IMR-90 (cell line): ENCODE data around the gene RPS6KL1. TPM values are rescaled to one million over a fixed set of nuclear protein-coding genes. Genes with fewer than 3 reads are reported as not detected.
A peak's percentile ranks its signal among the peaks of the same experiment; 100 is the strongest.

Experiments used
- ATAC-seq: fragments of 200-7000 bp; cut with Tn5 transposase; 2 replicates; pipeline ENCODE4 v1.9.1; 2020; ENCODE audit warnings: low read depth, mild to moderate bottlenecking, moderate library complexity
- BruUV-seq: library from RNA; stranded (reverse); fragments of 400-500 nt; replicated peaks from 2 replicates; lab custom pipeline; 2021; lab: Mats Ljungman, UMichigan
- CTCF ChIA-PET: fragments of 300-600 bp; formaldehyde crosslinking; extraction: SDS; loops from one replicate; lab custom pipeline; 2021; ENCODE audit warnings: antibody characterized with exemption; lab: Yijun Ruan, JAX
- POLR2A ChIA-PET: fragments of 300-600 bp; sonication (Branson Sonifier 250); formaldehyde crosslinking; loops from one replicate; lab custom pipeline; 2022; ENCODE audit warnings: antibody characterized with exemption; ENCODE audit not compliant: unreplicated experiment; lab: Charles Lee
- DNase-seq: peaks from one replicate; pipeline ENCODE4 v3.0.0; 2013
- H2AFZ ChIP-seq: replicated peaks from 2 replicates; pipeline ENCODE3; 2013; ENCODE audit warnings: low read length, mild to moderate bottlenecking; ENCODE audit not compliant: poor library complexity
- H2AK5ac ChIP-seq: 2 replicates; pipeline ENCODE4 v1.6.1; 2013; ENCODE audit warnings: low read depth, low read length, inconsistent platforms
- H2AK9ac ChIP-seq: replicated peaks from 2 replicates; pipeline ENCODE3; 2013; ENCODE audit warnings: mild to moderate bottlenecking, low read depth, low read length, moderate library complexity; ENCODE audit not compliant: poor library complexity
- H2BK120ac ChIP-seq: 2 replicates; pipeline ENCODE4 v1.6.1; 2013; ENCODE audit warnings: low read depth, low read length, inconsistent platforms
- H2BK15ac ChIP-seq: 3 replicates; pipeline ENCODE4 v1.6.1; 2013; ENCODE audit warnings: low read depth, low read length, inconsistent platforms
- H2BK20ac ChIP-seq: 2 replicates; pipeline ENCODE4 v1.6.1; 2013; ENCODE audit warnings: low read depth, mild to moderate bottlenecking, inconsistent platforms, low read length, moderate library complexity
- H2BK5ac ChIP-seq: 2 replicates; pipeline ENCODE4 v1.6.1; 2013; ENCODE audit warnings: mild to moderate bottlenecking, low read depth, low read length, inconsistent platforms; ENCODE audit not compliant: poor library complexity, severe bottlenecking
- H3K14ac ChIP-seq: replicated peaks from 2 replicates; pipeline ENCODE4 v1.6.1; 2013; ENCODE audit warnings: low read depth, low read length, inconsistent platforms
- H3K18ac ChIP-seq: 2 replicates; pipeline ENCODE4 v1.6.1; 2013; ENCODE audit warnings: low read depth, low read length, control low read depth
- H3K23ac ChIP-seq: 2 replicates; pipeline ENCODE4 v1.6.1; 2013; ENCODE audit warnings: low read depth, low read length, inconsistent platforms
- H3K27ac ChIP-seq: 2 replicates; pipeline ENCODE4 v1.5.1; 2013; ENCODE audit warnings: mild to moderate bottlenecking, control low read depth, low read length; ENCODE audit not compliant: insufficient read depth
- H3K27me3 ChIP-seq: 2 replicates; pipeline ENCODE4 v1.6.1; 2013; ENCODE audit warnings: low read length; ENCODE audit not compliant: control insufficient read depth, insufficient read depth
- H3K36me3 ChIP-seq: 2 replicates; pipeline ENCODE4 v1.6.1; 2013; ENCODE audit warnings: low read length, mixed read lengths; ENCODE audit not compliant: control insufficient read depth, insufficient read depth
- H3K4ac ChIP-seq: 2 replicates; pipeline ENCODE4 v1.6.1; 2013; ENCODE audit warnings: low read depth, low read length, inconsistent platforms
- H3K4me1 ChIP-seq: 2 replicates; pipeline ENCODE4 v1.6.1; 2013; ENCODE audit warnings: low read length, mixed read lengths; ENCODE audit not compliant: control insufficient read depth, insufficient read depth
- H3K4me2 ChIP-seq: 2 replicates; pipeline ENCODE4 v1.6.1; 2013; ENCODE audit warnings: low read depth, mild to moderate bottlenecking, control low read depth, low read length, moderate library complexity
- H3K4me3 ChIP-seq: 2 replicates; pipeline ENCODE4 v1.5.1; 2013; ENCODE audit warnings: low read depth, mild to moderate bottlenecking, control low read depth, low read length, moderate library complexity; ENCODE audit not compliant: insufficient read depth
- H3K56ac ChIP-seq: 2 replicates; pipeline ENCODE4 v1.6.1; 2013; ENCODE audit warnings: low read length, inconsistent platforms; ENCODE audit not compliant: insufficient read depth; ENCODE audit errors: extremely low read depth
- H3K79me1 ChIP-seq, 2 experiments: 2 replicates each; pipeline ENCODE4 v1.6.1; 2013; ENCODE audit warnings: low read length in 2 of 2, inconsistent platforms in 1 of 2, low read depth in 1 of 2
- H3K9ac ChIP-seq: 2 replicates; pipeline ENCODE4 v1.6.1; 2013; ENCODE audit warnings: low read depth, low read length, control low read depth
- H3K9me1 ChIP-seq: 2 replicates; pipeline ENCODE4 v1.6.1; 2013; ENCODE audit warnings: low read length, inconsistent platforms; ENCODE audit not compliant: insufficient read depth
- H3K9me3 ChIP-seq: 2 replicates; pipeline ENCODE4 v1.6.1; 2013; ENCODE audit warnings: low read length; ENCODE audit not compliant: control insufficient read depth, insufficient read depth
- H4K20me1 ChIP-seq: 2 replicates; pipeline ENCODE4 v1.6.1; 2013; ENCODE audit warnings: low read length, inconsistent platforms; ENCODE audit not compliant: insufficient read depth
- H4K5ac ChIP-seq: 2 replicates; pipeline ENCODE4 v1.6.1; 2013; ENCODE audit warnings: mild to moderate bottlenecking, low read depth, low read length, control low read depth
- H4K8ac ChIP-seq, 2 experiments: 2 replicates each; pipeline ENCODE4 v1.6.1; 2013; ENCODE audit warnings: low read depth in 2 of 2, low read length in 2 of 2, control low read depth in 1 of 2, inconsistent platforms in 1 of 2
- H4K91ac ChIP-seq: 2 replicates; pipeline ENCODE4 v1.6.1; 2013; ENCODE audit warnings: low read depth, low read length, inconsistent platforms; ENCODE audit not compliant: insufficient read depth
- BHLHE40 ChIP-seq: fragments of 150-350 bp; IDR thresholded peaks from 2 replicates; pipeline ENCODE4 v1.6.1; 2016; ENCODE audit warnings: mild to moderate bottlenecking, low read depth, low read length
- CHD1 ChIP-seq: IDR thresholded peaks from 2 replicates; pipeline ENCODE4 v1.6.1; 2012; ENCODE audit warnings: low read depth, low read length, improper control_type of control experiment
- CTCF ChIP-seq: conservative IDR thresholded peaks from 2 replicates; pipeline ENCODE4 v1.5.1; 2012; ENCODE audit warnings: mild to moderate bottlenecking, low read depth, low read length, improper control_type of control experiment
- ELK1 ChIP-seq: fragments of 150-350 bp; IDR thresholded peaks from 2 replicates; pipeline ENCODE4 v1.6.1; 2016; ENCODE audit warnings: low read depth, mild to moderate bottlenecking, low read length, moderate library complexity, borderline replicate concordance
- MAFK ChIP-seq: IDR thresholded peaks from 2 replicates; pipeline ENCODE4 v1.6.1; 2012; ENCODE audit warnings: low read depth, low read length, improper control_type of control experiment
- MAZ ChIP-seq: IDR thresholded peaks from 2 replicates; pipeline ENCODE4 v1.6.1; 2012; ENCODE audit warnings: low read depth, mild to moderate bottlenecking, low read length, improper control_type of control experiment, moderate library complexity, borderline replicate concordance
- MXI1 ChIP-seq: IDR thresholded peaks from 2 replicates; pipeline ENCODE4 v1.6.1; 2012; ENCODE audit warnings: low read depth, mild to moderate bottlenecking, low read length, moderate library complexity, borderline replicate concordance
- NFE2L2 ChIP-seq: fragments of 150-350 bp; IDR thresholded peaks from 2 replicates; pipeline ENCODE4 v1.6.1; 2016; ENCODE audit warnings: low read depth, mild to moderate bottlenecking, low read length
- RAD21 ChIP-seq: IDR thresholded peaks from 2 replicates; pipeline ENCODE4 v1.6.1; 2012; ENCODE audit warnings: low read length, improper control_type of control experiment
- RCOR1 ChIP-seq: IDR thresholded peaks from 2 replicates; pipeline ENCODE4 v1.6.1; 2012; ENCODE audit warnings: mild to moderate bottlenecking, low read length, improper control_type of control experiment; ENCODE audit not compliant: insufficient replicate concordance
- SMC3 ChIP-seq: fragments of 150-350 bp; IDR thresholded peaks from 2 replicates; pipeline ENCODE4 v1.6.1; 2016; ENCODE audit warnings: low read depth, mild to moderate bottlenecking, antibody characterized with exemption, low read length, moderate library complexity
- WGBS, 2 experiments: methylation state at CpG; one replicate each; pipeline versions ENCODE4 v1.1.5 to v1.1.7; 2013; ENCODE audit warnings: missing lambda C conversion rate in 2 of 2; ENCODE audit not compliant: insufficient read length in 1 of 2; ENCODE audit errors: extremely low coverage in 2 of 2; 5-methylcytosine and 5-hydroxymethylcytosine counted together
- dilution Hi-C: fragments of 300-500 bp; cut with HindIII; formaldehyde crosslinking; loops from one replicate; pipeline ENCODE4 v1.14.3; 2018; ENCODE audit warnings: low sequenced_read_pairs; ENCODE audit not compliant: unreplicated experiment
- in situ Hi-C: fragments of 300-500 bp; cut with MboI; formaldehyde crosslinking; loops from 3 replicates; pipeline ENCODE4 v1.14.3; 2019; ENCODE audit warnings: low sequenced_read_pairs, inconsistent platforms, mixed read lengths
- intact Hi-C: fragments of 100-400 bp; cut with micrococcal nuclease; formaldehyde crosslinking; loops from 2 replicates; pipeline ENCODE4 v1.10.0; 2022
- polyA plus RNA-seq, 3 experiments: library from polyadenylated mRNA; depleted of rRNA; stranded (reverse); fragments of >200 nt; gene quantifications; 2 replicates each; pipeline ENCODE4 v1.2.3, GENCODE V29; 2012; ENCODE audit warnings: low replicate concordance in 1 of 3
- total RNA-seq: library from RNA; depleted of rRNA; stranded (reverse); fragments of >200 nt; gene quantifications from 2 replicates; pipeline ENCODE4 v1.2.3, GENCODE V29; 2012
- TF ChIP-seq, protein P1 (sequence below): fragments of 150-350 bp; IDR thresholded peaks from 2 replicates; pipeline ENCODE4 v1.6.1; 2017; ENCODE audit warnings: mild to moderate bottlenecking, antibody characterized with exemption, low read length, low read depth

The RPS6KL1 gene
- total and polyA plus RNA-seq, 2 of the 4 experiments (the other 2 are of a cell fraction), result 0.72 to 1.7 TPM

DNA sequence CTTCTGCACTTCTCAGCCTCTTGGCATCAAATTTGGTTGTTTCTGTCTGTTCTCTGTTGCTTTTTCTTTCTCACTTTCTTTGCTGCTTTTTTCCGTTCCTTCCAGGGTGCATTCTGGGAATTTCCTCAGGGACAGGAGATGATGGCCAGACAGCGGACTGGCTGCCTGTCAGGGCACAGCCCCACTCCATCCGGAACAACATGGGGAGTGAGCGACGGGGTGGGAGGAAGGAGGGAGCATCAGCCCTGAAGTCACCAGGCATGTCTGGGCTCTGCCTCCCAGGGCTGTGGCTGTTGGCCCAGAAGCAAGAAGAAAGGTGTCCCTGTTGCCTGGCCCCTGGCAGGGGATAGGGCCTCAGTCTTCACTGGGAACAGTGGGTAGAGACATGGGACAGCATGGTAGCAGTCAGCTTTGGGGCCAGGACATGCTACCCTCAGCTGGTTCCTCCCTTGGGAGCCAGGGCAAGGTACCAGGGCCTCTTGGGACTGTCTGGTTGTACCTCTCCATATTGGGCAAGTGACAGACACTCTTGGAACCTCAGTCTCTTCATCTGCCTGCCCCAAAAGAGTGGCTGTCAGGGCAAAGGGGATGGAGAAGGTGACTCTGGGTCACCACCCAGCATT, 23.7 kb upstream of the RPS6KL1 start:
- CTCF ChIA-PET, result interaction anchor here (0.7 to 1.3 kb wide), 3 partner anchors 15 to 319 kb away, joined by 3 read pairs; no protein-coding TSS in a partner anchor
- peak overlapping the region; percentile 39; the same call in 1 of the 2 replicates for H3K4ac ChIP-seq
- no peaks in the 10 kb centered on the region for H3K36me3 ChIP-seq
- no peak overlapping the region for H3K27ac ChIP-seq
- H3K18ac ChIP-seq, result no peak overlapping the region
- H3K23ac ChIP-seq, result no peak overlapping the region
- H4K8ac ChIP-seq, result peak overlapping the region in 1 of 2 experiments; percentile 84; a peak in 2 of 4 replicates
- H2BK5ac ChIP-seq, result no peak overlapping the region
- DNase-seq (no peak), ATAC-seq (no peak; the same call in 1 of the 2 replicates)
- intact Hi-C loops, result loop anchor here (1.0 to 10.0 kb wide), 4 partner anchors 32 to 348 kb away; partner anchors contain the start of gene EIF2B2
- no peak overlapping the region for H3K4me3 ChIP-seq
- no peaks in the 10 kb centered on the region for H3K27me3 ChIP-seq
- peak overlapping the region; percentile 38 for H2AK9ac ChIP-seq
- H3K4me2 ChIP-seq, result no peak overlapping the region
- dilution Hi-C loops, result no loop called here
- H3K4me1 ChIP-seq, result peaks cover 13% of the 10 kb centered on the region
- 0 out of 2 replicates have a peak, but pooled peaks cover 2% of the 10 kb centered on the region for H3K9me1 ChIP-seq
- H4K91ac ChIP-seq, result no peak overlapping the region
- H2BK20ac ChIP-seq, result no peak overlapping the region
- TF ChIP-seq MXI1 (no peak), CHD1 (no peak), CTCF (no peak), RCOR1 (no peak), BHLHE40 (no peak), MAZ (no peak), RAD21 (no peak), ELK1 (no peak), NFE2L2 (no peak), MAFK (no peak), SMC3 (no peak)
- TF ChIP-seq, protein P1, sequence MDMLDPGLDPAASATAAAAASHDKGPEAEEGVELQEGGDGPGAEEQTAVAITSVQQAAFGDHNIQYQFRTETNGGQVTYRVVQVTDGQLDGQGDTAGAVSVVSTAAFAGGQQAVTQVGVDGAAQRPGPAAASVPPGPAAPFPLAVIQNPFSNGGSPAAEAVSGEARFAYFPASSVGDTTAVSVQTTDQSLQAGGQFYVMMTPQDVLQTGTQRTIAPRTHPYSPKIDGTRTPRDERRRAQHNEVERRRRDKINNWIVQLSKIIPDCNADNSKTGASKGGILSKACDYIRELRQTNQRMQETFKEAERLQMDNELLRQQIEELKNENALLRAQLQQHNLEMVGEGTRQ, result no peak
- BruUV-seq, result no TSS peak
- H3K9me3 ChIP-seq, result no peaks in the 10 kb centered on the region
- no peaks in the 10 kb centered on the region for H3K79me1 ChIP-seq
- no peaks in the 10 kb centered on the region for H4K20me1 ChIP-seq
- in situ Hi-C loops, result no loop called here
- no peak overlapping the region for H3K9ac ChIP-seq
- peak overlapping the region; percentile 85 for H2AK5ac ChIP-seq
- no CpG with 5 or more reads among the region's 5 CpGs for WGBS, 2 experiments
- no peak overlapping the region for H2BK120ac ChIP-seq
- H3K14ac ChIP-seq, result no peak overlapping the region
- peak overlapping the region; percentile 89 for H2AFZ ChIP-seq
- no peak overlapping the region for H3K56ac ChIP-seq
- POLR2A ChIA-PET, result no interaction called here
- H4K5ac ChIP-seq, result no peak overlapping the region
- H2BK15ac ChIP-seq, result peak overlapping the region; percentile 21; the same call in 1 of the 3 replicates
